Activated T-helper 1 cell treated with anti-CD3 and anti-CD28 coated beads, Interleukin-2, amount 50 U/mL, for 16 hours (primary cell): ENCODE data around the gene KIF18B.

Source experiments
- DNase-seq, 2 donors: peaks; one replicate each; pipeline ENCODE4 v3.0.0-alpha.2; 2020; ENCODE audit warnings: low read depth in 1 of 2, low spot score in 1 of 2

Gene KIF18B

GRCh38 chr17:44906010-44906646 lies 41.4 kb downstream of the KIF18B start:
- DNase-seq, result no peak

GRCh38 chr17:44905006-44906000 lies 42.3 kb downstream of the KIF18B start:
- DNase-seq, result no peak

GRCh38 chr17:44904001-44904984 lies 43.3 kb downstream of the KIF18B start:
- DNase-seq, result no peak

GRCh38 chr17:44903012-44903685 lies 44.4 kb downstream of the KIF18B start:
- no peak for DNase-seq

- no peak for DNase-seq
Measured at GRCh38 chr17:44902135-44902760, 45.3 kb downstream of the KIF18B start.

- no peak for DNase-seq
Measured at GRCh38 chr17:44901411-44901921, 46.1 kb downstream of the KIF18B start.

GRCh38 chr17:44900894-44901293 lies 46.7 kb downstream of the KIF18B start:
- DNase-seq, result no peak

GRCh38 chr17:44899074-44899782 lies 48.3 kb downstream of the KIF18B start, which contains the start of gene EFTUD2:
Gene EFTUD2 (minus strand): TSS chr17:44899445. CDS start chr17:44894521, 4,924 bp downstream.
- DNase-seq, result peak; percentile 85 to 86

- DNase-seq, result no peak
Measured at GRCh38 chr17:44898768-44899073, 48.9 kb downstream of the KIF18B start.

GRCh38 chr17:44894642-44895041 lies 52.9 kb downstream of the KIF18B start:
- no peak for DNase-seq

GRCh38 chr17:44892250-44892649 lies 55.3 kb downstream of the KIF18B start:
- DNase-seq, result no peak

GRCh38 chr17:44889003-44889402 lies 58.6 kb downstream of the KIF18B start:
- no peak for DNase-seq

GRCh38 chr17:44887971-44888954 lies 59.3 kb downstream of the KIF18B start:
- DNase-seq, result no peak

- no peak for DNase-seq
Measured at GRCh38 chr17:44887016-44887415, 60.6 kb downstream of the KIF18B start.

- DNase-seq, result no peak
Measured at GRCh38 chr17:44884941-44885340, 62.6 kb downstream of the KIF18B start.

GRCh38 chr17:44881145-44881544 lies 66.4 kb downstream of the KIF18B start:
- no peak for DNase-seq

GRCh38 chr17:44880062-44880461 lies 67.5 kb downstream of the KIF18B start:
- DNase-seq, result no peak

- DNase-seq, result no peak
Measured at GRCh38 chr17:44879376-44879775, 68.2 kb downstream of the KIF18B start.
